GM12873 (cell line): ENCODE measurements around the gene EFEMP1.

ENCODE experiments used
- TF ChIP-seq, protein P1 (sequence below): IDR thresholded peaks from 2 replicates; pipeline ENCODE4 v1.5.1; 2012; ENCODE audit warnings: low read depth, mild to moderate bottlenecking, moderate library complexity, low read length, control low read depth; ENCODE audit not compliant: insufficient read depth; ENCODE audit errors: missing control alignments

The EFEMP1 gene

DNA sequence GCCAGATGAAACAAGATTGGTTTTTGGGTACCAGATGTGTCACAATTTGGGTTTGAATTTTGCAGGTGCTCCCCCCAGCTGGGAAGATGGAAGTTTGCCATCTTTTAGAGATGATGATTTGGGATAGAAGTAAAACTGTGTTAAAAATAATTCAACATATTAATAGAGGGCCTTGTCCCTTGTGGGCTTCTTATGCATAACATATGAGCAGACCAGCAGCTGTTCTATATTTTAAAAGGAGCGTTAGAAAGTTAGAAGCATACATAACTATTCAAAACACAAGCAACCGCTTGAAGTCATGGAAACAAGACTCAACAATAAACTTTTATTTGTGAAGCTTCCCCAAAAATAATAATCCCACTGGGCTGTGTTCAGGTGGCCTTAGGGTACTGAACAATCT lies 62.8 kb downstream of the EFEMP1 start:
- TF ChIP-seq, protein P1, sequence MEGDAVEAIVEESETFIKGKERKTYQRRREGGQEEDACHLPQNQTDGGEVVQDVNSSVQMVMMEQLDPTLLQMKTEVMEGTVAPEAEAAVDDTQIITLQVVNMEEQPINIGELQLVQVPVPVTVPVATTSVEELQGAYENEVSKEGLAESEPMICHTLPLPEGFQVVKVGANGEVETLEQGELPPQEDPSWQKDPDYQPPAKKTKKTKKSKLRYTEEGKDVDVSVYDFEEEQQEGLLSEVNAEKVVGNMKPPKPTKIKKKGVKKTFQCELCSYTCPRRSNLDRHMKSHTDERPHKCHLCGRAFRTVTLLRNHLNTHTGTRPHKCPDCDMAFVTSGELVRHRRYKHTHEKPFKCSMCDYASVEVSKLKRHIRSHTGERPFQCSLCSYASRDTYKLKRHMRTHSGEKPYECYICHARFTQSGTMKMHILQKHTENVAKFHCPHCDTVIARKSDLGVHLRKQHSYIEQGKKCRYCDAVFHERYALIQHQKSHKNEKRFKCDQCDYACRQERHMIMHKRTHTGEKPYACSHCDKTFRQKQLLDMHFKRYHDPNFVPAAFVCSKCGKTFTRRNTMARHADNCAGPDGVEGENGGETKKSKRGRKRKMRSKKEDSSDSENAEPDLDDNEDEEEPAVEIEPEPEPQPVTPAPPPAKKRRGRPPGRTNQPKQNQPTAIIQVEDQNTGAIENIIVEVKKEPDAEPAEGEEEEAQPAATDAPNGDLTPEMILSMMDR: no peak

DNA sequence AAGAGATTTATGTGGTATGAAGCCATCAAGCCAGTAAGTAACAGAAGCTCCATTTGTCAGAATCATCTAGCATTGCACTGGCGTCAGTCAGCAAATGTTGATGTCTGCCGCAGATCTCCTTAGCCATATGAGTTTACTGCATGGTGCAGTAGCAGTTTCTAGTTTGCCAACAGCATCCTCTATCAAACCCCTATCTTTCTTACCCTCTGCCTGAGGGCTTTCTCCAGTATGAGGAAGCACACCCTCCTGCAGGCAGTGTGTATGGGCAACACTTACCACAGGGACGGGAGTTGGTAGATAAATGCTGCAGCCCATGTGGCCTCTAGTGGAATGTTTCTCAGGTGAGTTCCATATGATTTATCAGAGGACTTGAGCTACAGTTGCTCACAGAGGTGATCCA lies 63.7 kb downstream of the EFEMP1 start:
- TF ChIP-seq, protein P1: no peak

GRCh38 chr2:55857766-55858165 lies 65.8 kb downstream of the EFEMP1 start:
- TF ChIP-seq, protein P1: no peak

DNA sequence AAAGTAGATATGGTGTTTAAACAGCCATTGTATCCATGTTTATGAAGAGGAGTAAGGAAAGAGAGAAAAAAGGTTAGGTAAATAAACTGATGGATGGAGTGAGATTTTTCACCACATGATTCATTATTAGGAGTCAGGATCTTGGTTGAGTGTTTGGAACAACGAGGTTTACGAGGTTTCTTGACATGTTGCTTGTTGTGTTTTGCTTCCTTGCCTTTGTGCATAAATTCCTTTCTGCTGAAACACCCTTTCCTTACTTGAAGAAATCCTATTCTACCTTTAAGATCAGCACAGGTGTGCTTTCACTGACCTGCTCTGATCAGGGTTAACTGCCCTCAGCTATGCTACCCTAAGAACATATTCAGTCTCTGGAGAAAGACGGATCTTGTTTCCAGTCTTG lies 66.6 kb downstream of the EFEMP1 start:
- TF ChIP-seq, protein P1: no peak

- TF ChIP-seq, protein P1: no peak
Measured at GRCh38 chr2:55848096-55848495, 75.5 kb downstream of the EFEMP1 start.

- TF ChIP-seq, protein P1: no peak
Measured at GRCh38 chr2:55846426-55846825, 77.2 kb downstream of the EFEMP1 start.

DNA sequence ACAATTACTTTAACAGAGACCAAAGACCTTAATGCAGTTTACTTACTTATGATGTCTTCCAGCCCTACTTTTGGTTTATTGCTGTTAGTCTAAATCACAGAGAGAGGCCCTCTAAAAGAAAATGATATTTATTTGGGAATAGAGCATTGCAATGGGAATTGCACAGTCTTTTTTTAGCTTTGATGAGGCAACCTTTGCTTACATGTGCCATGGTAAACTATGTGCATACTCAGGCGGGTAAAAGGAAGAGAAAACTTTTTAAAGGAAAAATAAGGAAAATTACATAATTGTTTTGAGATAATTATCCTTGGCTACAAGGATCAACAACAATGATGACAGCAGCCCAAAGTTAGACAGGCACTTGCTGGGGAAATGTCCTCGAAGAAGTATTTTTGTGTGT lies 78.6 kb downstream of the EFEMP1 start:
- TF ChIP-seq, protein P1: no peak
